Ectodermal cell (in vitro differentiated cells): ENCODE measurements around the gene ZNF385D.

Experiments used
- H3K27ac ChIP-seq: 2 replicates; pipeline ENCODE4 v1.7.0; 2013; ENCODE audit warnings: mild to moderate bottlenecking, low read depth, low read length; ENCODE audit not compliant: insufficient read depth, poor library complexity, severe bottlenecking
- H3K27me3 ChIP-seq: 2 replicates; pipeline ENCODE4 v1.7.0; 2013; ENCODE audit warnings: mild to moderate bottlenecking, low read length; ENCODE audit not compliant: insufficient read depth, control insufficient read depth, poor library complexity, severe bottlenecking
- H3K36me3 ChIP-seq: one replicate; pipeline ENCODE4 v1.7.0; 2013; ENCODE audit warnings: low read length; ENCODE audit not compliant: control insufficient read depth, insufficient read depth
- H3K4me1 ChIP-seq: one replicate; pipeline ENCODE4 v1.7.0; 2013; ENCODE audit warnings: low read length; ENCODE audit not compliant: control insufficient read depth, insufficient read depth
- H3K4me3 ChIP-seq: 2 replicates; pipeline ENCODE4 v1.7.0; 2013; ENCODE audit warnings: low read depth, low read length, control low read depth; ENCODE audit not compliant: insufficient read depth
- H3K9me3 ChIP-seq: 2 replicates; pipeline ENCODE4 v1.7.0; 2013; ENCODE audit warnings: mild to moderate bottlenecking, low read length, moderate library complexity; ENCODE audit not compliant: control insufficient read depth
- WGBS, 2 experiments: methylation state at CpG; one replicate each; pipeline ENCODE4 v1.1.7; 2013; ENCODE audit warnings: missing lambda C conversion rate in 2 of 2; 5-methylcytosine and 5-hydroxymethylcytosine counted together

Gene ZNF385D

DNA sequence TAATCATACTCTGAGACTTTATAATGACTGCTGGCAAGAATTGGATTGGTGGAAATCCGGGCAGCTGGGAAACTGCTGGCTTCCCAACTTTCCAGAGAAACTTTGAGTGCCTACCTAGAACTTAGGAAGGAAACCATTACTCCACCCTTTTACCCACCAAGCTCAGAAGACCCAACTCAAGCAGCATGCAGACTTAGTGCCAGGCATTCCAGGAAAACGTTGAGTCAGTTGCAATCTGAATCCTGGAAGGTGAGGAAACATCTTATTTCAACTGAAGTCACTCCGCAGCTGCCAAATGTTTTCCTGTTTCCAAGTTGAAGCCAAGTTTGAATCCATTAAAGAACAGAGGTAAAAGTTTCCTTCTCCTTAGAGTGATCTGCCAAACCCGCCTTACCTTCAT is 126.5 kb downstream of the ZNF385D start:
- H3K36me3 ChIP-seq, result no peaks in the 10 kb centered on the region
- no peak overlapping the region for H3K4me3 ChIP-seq
- H3K4me1 ChIP-seq, result no peaks in the 10 kb centered on the region
- H3K27me3 ChIP-seq, result no peaks in the 10 kb centered on the region
- H3K9me3 ChIP-seq, result no peaks in the 10 kb centered on the region
- H3K27ac ChIP-seq, result no peak overlapping the region
- 87 to 90% methylated on average over 4 of the region's 4 CpGs for WGBS, 2 experiments

DNA sequence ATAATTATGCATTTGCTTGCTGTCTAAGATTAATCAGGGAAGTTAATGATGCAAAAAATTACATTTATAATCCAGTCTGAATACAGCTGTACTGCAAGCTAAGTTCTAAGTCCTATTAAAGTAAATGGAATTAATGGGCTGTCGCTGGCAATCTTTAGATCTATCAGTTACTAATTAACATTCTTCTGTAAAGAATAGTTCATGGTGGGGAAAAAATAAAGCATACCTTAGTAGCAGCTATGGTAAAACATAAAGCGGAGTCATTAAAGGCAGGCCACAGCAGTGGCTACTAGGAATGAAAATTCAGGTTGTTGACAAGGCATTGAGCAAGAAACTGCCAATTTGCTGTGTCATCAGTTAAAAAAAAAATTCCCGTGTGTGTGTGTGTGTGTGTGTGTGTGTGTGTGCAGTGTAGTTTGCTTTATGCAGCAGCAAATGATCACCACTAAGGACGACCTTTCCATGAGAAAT is 129.8 kb downstream of the ZNF385D start:
- no peak overlapping the region for H3K4me3 ChIP-seq
- WGBS, 2 experiments, result 86 to 90% methylated on average over 3 of the region's 4 CpGs
- H3K9me3 ChIP-seq, result no peaks in the 10 kb centered on the region
- H3K27me3 ChIP-seq, result no peaks in the 10 kb centered on the region
- H3K27ac ChIP-seq, result no peak overlapping the region
- no peaks in the 10 kb centered on the region for H3K36me3 ChIP-seq
- no peaks in the 10 kb centered on the region for H3K4me1 ChIP-seq

DNA sequence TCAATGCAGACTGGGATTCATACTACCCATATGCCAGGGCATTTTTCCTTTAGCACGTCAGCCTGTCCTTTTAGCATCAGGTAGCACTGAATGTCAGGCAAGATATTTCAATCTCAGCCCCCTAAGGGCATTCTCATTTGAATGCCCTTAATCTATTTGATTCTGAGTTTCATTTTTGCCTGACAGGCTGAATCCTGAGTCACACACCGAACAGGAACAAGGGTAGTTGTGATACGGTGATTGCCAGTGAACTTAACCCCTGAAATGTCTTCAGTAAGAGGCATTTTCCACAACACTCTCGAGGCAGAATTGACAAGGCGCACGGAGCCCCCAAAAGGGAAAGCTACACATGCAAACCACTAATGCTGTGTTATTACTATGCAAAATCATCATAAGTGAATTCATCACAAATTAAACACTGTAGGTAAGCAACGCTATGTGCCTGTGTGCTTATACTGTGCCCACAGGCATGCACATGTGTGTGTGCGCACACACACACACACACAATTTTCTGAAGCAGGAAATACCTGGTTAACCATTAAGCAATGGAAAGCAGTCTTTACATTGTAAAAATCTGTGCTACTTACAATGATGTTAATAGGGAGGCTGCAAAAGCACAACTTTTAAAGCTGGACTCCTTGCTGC is 130.4 kb downstream of the ZNF385D start:
- Histone ChIP-seq H3K9me3 (no peaks in the 10 kb centered on the region), H3K4me3 (no peak overlapping the region), H3K27ac (no peak overlapping the region), H3K36me3 (no peaks in the 10 kb centered on the region), H3K27me3 (no peaks in the 10 kb centered on the region), H3K4me1 (no peaks in the 10 kb centered on the region)
- WGBS, 2 experiments, result 94% methylated on average over 8 of the region's 8 CpGs

DNA sequence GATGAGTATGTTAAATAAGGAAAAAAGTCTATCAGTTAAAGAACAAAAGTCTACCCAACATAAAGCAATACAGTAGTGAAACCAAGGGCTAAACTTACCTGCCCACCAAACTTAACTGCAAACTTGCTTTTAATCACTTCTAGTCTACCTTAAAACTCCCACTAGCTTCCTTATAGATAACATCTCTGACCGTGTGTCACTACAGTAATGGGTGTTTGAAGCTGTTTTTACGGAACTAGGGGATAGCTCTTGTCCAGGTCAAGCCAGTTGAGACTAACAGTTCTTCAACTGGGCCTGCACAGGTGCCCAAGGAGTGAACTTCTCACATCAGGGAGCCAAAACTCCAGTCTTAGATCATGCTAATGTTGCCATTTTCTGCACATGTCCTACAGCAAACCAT is 132.3 kb downstream of the ZNF385D start:
- 94 to 100% methylated on average over 2 of the region's 2 CpGs for WGBS, 2 experiments
- H3K36me3 ChIP-seq, result no peaks in the 10 kb centered on the region

DNA sequence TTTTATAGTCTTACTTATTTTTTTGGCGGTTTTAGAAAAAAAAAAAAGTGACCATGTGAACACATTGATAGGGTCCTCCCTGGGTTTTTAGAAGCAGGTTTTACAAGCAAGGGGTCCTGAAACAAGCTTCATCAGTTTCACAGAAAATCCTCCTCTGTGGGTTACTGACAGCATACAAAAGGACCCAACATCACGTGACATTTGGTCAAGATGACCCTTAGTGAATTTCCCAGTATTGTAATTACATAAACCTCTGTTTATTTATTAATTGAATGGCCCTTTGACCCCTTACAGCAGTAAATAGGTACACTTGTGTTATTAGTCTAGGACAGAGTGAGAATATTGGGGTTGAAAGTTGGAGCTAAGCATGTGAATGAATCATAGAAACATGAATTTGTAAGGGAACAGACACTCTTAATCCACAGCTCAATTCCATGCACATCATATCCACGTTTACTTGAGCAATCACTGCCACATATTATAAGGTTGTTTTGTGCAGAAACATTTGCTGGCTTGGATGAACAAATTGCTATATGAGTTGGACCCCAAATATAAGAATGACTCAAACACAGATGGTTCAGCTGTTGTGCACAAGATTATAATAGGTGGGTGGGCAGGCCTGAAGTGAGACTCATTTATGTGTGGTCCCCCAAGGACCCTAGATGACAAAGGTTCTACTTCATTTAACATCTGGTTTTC is 137.5 kb downstream of the ZNF385D start:
- Histone ChIP-seq H3K36me3 (no peaks in the 10 kb centered on the region), H3K27ac (no peak overlapping the region), H3K4me3 (no peak overlapping the region), H3K4me1 (no peaks in the 10 kb centered on the region), H3K9me3 (no peaks in the 10 kb centered on the region), H3K27me3 (no peaks in the 10 kb centered on the region)
- WGBS, 2 experiments, result 87 to 92% methylated on average over 3 of the region's 3 CpGs

More for the DNA sequence above, 132.3 kb downstream of the ZNF385D start:
- no peaks in the 10 kb centered on the region for H3K4me1 ChIP-seq
- H3K9me3 ChIP-seq, result no peaks in the 10 kb centered on the region
- no peak overlapping the region for H3K4me3 ChIP-seq
- no peaks in the 10 kb centered on the region for H3K27me3 ChIP-seq
- H3K27ac ChIP-seq, result no peak overlapping the region

DNA sequence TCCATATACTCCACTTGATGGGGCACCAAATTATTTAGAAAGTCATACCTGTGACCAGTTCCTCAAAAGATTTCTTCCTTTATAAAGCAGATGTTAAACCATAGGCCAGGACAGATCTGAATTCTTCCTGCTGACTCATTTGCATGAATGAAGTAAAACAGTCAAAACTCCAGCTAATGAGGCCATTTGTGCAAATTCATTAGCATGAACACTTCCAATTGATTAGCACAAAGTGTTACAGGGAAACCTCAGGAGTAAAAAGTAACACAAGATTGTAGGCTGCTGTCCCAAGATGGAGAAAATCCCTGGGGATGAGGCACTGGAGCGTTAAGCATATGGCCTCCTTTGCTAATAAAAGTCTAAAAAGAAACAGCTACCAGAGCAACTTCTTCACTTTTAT is 149.8 kb downstream of the ZNF385D start:
- no peaks in the 10 kb centered on the region for H3K27me3 ChIP-seq
- H3K36me3 ChIP-seq, result no peaks in the 10 kb centered on the region
- 94 to 100% methylated on average over 1 of the region's 1 CpG for WGBS, 2 experiments
- H3K4me1 ChIP-seq, result no peaks in the 10 kb centered on the region
- no peaks in the 10 kb centered on the region for H3K9me3 ChIP-seq
- no peak overlapping the region for H3K27ac ChIP-seq
- no peak overlapping the region for H3K4me3 ChIP-seq

DNA sequence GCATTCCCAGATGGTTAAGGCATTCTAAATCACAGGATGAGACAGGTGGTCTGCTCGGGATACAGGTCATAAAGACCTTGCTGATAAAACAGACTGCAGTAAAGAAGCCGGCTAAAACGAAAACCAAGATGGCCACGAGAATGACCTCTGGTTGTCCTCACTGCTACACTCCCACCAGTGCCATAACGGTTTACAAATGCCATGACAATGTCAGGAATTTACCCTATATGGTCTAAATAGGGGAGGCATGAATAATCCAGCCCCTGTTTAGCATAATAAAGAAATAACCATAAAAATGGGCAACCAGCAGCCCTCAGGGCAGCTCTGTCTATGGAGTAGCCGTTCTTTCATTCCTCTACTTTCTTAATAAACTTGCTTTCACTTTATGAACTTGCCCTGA is 151.1 kb downstream of the ZNF385D start:
- no peaks in the 10 kb centered on the region for H3K36me3 ChIP-seq
- 92 to 95% methylated on average over 6 of the region's 6 CpGs for WGBS, 2 experiments
- H3K27me3 ChIP-seq, result no peaks in the 10 kb centered on the region
- H3K4me1 ChIP-seq, result no peaks in the 10 kb centered on the region
- no peak overlapping the region for H3K4me3 ChIP-seq
- H3K27ac ChIP-seq, result no peak overlapping the region
- H3K9me3 ChIP-seq, result no peaks in the 10 kb centered on the region

DNA sequence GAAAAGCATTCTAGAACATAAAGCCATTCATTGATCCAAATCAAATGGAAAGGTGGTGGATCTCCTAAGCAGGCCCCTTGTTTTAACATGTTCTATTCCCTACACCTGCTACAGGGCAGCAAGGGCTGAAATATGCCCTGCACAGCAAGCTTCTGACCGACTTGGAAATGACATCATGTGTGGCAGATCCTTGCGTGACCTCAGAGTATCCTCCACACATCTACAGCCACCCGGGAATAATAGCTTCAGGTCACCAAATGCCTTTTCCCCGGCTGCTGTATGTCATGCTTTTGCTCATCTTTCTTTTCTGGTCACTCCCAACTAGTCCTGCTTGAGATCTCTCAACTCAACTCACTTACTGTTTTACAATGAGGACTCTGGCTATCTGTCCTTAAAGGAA is 158.2 kb downstream of the ZNF385D start:
- Histone ChIP-seq H3K27ac (no peak overlapping the region), H3K36me3 (no peaks in the 10 kb centered on the region), H3K27me3 (no peaks in the 10 kb centered on the region), H3K4me3 (no peak overlapping the region), H3K4me1 (no peaks in the 10 kb centered on the region), H3K9me3 (no peaks in the 10 kb centered on the region)
- WGBS, 2 experiments, result 89 to 94% methylated on average over 4 of the region's 4 CpGs

DNA sequence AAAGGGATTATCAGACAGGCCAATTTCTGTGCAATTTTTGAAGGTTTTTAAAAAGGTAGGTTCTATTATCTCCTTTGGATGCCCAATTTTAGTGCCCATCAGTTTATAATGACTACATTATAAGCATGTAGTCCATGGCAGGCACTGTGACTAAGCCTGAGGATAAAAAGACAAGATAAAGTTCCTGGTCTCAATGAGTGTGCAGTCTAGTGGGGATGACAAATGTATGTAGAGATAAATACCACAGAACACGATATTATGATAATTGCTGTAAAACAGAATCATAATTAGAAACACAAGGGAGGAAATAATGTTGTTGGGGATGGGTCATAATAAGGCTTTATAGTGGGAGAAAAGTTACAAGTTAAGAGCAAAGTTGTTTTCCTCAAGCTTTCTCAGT is 163.1 kb downstream of the ZNF385D start:
- Histone ChIP-seq H3K27ac (no peak overlapping the region), H3K27me3 (no peaks in the 10 kb centered on the region), H3K9me3 (no peaks in the 10 kb centered on the region), H3K36me3 (no peaks in the 10 kb centered on the region), H3K4me3 (no peak overlapping the region), H3K4me1 (no peaks in the 10 kb centered on the region)
- WGBS, 2 experiments, result 93 to 100% methylated on average over 1 of the region's 1 CpG

DNA sequence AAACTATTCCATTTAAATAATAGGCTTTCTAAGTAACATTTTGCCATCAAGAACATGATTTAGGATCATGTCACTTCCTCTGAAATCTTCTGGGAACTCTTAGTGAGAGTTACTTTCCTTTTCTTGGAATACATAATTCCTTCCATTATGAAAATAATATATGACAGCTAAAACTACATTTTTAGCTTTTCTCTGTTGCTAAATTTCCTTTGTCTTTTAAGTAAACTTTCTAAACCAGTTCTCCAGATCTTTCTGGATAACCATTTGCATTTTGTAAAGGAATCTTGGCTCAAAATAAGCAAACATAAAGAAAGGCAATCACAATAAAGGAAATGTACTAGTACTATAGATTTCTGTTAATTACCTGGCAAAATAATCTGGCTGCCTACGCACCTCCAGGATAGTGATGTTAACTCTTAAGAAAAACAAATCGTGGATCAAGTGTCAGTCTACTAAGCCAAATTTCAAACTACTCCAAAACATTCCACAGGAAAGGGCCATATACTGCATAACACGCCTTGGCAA is 165.7 kb downstream of the ZNF385D start:
- Histone ChIP-seq H3K27me3 (no peaks in the 10 kb centered on the region), H3K4me1 (no peaks in the 10 kb centered on the region), H3K36me3 (no peaks in the 10 kb centered on the region), H3K9me3 (no peaks in the 10 kb centered on the region), H3K4me3 (no peak overlapping the region), H3K27ac (no peak overlapping the region)
- WGBS, 2 experiments, result 91 to 100% methylated on average over 3 of the region's 3 CpGs
